Measurements from ENCODE around the gene EMX1.

DNA sequence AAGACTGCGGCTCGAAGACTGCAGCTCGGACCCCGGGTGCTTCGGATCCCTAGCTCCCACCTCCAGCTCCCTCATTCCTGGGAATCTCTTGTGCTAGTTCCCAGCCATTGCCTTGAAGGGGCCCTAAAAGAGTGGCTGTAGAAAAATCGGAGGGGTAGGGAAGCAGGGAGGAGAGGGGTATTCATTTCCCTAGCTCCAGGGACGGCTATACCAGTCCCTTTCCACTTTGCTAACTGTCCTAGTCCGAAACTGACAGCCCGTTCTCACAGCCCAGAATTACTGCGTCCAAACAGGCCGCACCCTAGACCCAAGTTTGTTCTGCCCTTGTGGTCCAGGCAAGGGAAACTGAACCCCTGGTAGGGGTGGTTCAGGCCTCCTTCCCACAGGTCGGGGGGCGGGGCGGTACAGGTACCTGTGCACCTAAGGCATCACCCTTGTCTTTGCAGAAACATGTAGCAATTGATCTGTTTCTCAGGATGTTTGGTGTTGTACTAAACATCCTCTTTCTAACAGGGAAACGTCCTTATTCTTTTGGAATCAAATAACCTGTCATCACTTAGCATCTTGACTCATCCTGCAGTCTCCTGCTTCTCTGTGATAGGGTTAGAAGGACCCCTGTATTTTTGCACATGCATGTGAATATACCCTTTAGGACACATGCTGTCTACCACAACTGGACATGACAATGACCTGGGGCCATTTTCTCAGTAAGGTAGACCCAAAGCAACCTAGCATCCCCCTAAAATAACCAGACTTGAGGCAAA is 4.0 kb downstream of the EMX1 start:
- TF ChIP-seq EP300 (IDR thresholded peaks at IDR 0.05) (no peak), POLR2A (IDR thresholded peaks at IDR 0.05) (no peak)
- TF ChIP-seq, protein P1, sequence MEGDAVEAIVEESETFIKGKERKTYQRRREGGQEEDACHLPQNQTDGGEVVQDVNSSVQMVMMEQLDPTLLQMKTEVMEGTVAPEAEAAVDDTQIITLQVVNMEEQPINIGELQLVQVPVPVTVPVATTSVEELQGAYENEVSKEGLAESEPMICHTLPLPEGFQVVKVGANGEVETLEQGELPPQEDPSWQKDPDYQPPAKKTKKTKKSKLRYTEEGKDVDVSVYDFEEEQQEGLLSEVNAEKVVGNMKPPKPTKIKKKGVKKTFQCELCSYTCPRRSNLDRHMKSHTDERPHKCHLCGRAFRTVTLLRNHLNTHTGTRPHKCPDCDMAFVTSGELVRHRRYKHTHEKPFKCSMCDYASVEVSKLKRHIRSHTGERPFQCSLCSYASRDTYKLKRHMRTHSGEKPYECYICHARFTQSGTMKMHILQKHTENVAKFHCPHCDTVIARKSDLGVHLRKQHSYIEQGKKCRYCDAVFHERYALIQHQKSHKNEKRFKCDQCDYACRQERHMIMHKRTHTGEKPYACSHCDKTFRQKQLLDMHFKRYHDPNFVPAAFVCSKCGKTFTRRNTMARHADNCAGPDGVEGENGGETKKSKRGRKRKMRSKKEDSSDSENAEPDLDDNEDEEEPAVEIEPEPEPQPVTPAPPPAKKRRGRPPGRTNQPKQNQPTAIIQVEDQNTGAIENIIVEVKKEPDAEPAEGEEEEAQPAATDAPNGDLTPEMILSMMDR (IDR thresholded peaks at IDR 0.05), result no peak

Data from ovary (tissue), 3 donors.